Activated naive CD4-positive, alpha-beta T cell (primary cell): ENCODE data around the gene S1PR2.
"Not testable (repeated sequence)": the region's sequence is repeated elsewhere in the genome, so short reads cannot be mapped to it uniquely, and the experiment has no call there.

ENCODE experiments used
- DNase-seq, 4 experiments: peaks; one replicate each; lab custom pipeline; 2025; lab: John Stamatoyannopoulos, UW

The S1PR2 gene

DNA sequence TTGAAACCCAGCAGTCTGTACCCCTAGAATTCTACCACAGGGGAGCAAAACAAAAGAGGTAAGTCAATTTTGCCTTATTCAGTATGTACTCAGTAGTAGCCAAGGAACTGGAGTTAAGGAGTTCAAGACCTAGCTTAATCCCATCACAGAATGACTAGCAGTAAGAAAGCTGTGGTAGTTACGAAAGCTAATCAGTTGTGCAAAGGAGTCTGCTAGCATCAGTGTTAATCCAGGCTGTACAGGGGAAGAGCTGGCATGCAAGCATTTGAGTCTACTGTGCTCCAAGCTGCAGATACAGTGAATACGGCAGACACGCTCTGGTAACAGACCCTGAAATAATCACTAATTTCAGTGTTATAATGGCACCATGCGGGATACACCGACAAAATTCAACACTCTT is 41.1 kb downstream of the S1PR2 start:
- no peak for DNase-seq

- DNase-seq, result no peak
Measured at GRCh38 chr19:10189616-10190015, 41.5 kb downstream of the S1PR2 start.

- DNase-seq, result no peak
Measured at GRCh38 chr19:10187315-10187714, 43.8 kb downstream of the S1PR2 start.

- no peak for DNase-seq
Measured at GRCh38 chr19:10184636-10185035, 46.5 kb downstream of the S1PR2 start.

DNA sequence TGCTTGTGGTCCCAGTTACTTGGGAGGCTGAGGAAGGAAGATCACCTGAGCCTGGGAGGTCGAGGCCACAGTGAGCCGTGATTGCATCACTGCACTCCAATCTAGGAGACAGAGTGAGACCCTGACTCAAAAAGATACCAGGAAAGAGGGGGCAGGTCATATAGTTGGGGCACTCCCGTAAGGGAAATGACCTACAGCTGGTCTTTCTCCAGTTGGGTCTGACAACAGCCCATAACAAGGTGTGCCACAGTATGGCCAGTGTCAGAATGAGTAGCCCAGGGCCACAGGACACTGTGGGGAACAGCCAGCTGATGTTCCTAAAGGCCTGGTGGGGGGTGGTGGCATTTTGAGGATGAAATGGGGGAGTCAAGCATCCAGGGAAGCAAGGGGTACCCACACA is 47.2 kb downstream of the S1PR2 start:
- DNase-seq, result no peak

- no peak for DNase-seq
Measured at GRCh38 chr19:10182847-10183246, 48.3 kb downstream of the S1PR2 start.

DNA sequence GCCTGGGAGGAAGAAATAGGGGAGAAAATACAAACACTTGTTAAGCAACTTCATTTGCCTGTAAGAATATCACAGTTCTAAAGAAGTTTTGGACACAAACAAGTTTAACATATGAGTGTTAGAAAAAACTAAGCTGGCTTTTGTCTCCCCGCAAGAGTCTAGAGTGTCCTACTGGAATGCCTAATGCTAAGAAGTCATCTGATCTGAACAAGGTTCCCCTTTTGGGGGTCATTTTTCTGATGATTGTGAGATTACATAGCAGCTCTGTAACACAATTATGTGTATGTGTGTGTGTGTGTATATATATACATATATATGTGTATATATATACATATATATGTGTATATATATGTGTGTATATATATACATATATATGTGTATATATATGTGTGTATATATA is 49.1 kb downstream of the S1PR2 start:
- no peak for DNase-seq

DNA sequence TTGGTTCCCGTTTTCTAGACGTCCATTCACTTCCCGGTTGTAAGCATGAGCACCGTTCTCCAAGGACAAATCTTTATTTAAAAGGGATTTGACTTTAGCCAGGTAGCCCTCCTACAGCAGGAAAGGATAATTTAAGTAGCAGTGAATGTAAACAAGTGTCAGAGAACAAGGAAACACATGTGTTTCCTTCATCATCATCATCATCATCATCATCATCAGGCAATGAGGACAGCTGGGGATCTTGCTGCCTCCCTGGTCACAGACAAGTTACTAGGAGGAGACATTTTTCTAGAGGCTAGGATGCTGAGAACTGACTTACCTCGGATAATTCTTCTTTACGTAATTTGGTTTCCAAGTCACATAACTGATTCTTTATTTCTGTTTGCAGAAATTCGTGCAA is 50.7 kb downstream of the S1PR2 start:
- DNase-seq, result no peak

GRCh38 chr19:10180024-10180423 is 51.1 kb downstream of the S1PR2 start:
- DNase-seq, result not testable (repeated sequence)

DNA sequence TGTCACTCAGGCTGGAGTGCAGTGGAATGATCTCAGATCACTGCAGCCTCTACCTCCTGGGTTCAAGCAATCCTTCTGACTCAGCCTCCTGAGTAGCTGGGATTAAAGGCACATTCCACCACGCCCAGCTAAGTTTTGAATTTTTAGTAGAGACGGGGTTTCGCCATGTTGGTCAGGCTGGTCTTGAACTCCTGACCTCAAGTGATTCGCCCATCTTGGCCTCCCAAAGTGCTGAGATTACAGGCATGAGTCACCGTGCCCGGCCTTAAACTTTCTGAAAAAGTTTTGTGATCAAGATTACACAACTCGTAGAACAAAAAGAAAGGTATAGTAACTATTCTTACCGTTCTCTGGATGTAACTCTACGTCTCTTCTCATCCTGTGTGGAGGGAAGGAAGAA is 57.6 kb downstream of the S1PR2 start:
- DNase-seq, result no peak
